ENCODE measurements around the gene RNF168. TPM values are rescaled to one million over a fixed set of nuclear protein-coding genes. Genes with fewer than 3 reads are reported as not detected.

The RNF168 gene
- polyA plus RNA-seq, 4 donors = 13.6 to 18.1 (median 16.0) TPM

Other genes with a start within 250 kb of the RNF168 start
- 10 to 100 TPM; 34.6 to 47.4 (median 41.2) TPM for gene PCYT1A, start 216.0 kb downstream of the RNF168 start, polyA plus RNA-seq (ENCODE audit: insufficient read length in 4 of 4)
- 10 to 100 TPM; 34.6 to 44.8 (median 37.5) TPM for gene DYNLT2B, start 185.5 kb downstream of the RNF168 start, polyA plus RNA-seq (ENCODE audit: insufficient read length in 4 of 4)
- under 1 TPM; 0.17 to 0.44 (median 0.28) TPM for gene TM4SF19, start 165.4 kb downstream of the RNF168 start, polyA plus RNA-seq (ENCODE audit: insufficient read length in 4 of 4)
- gene UBXN7, start 71.3 kb downstream of the RNF168 start, polyA plus RNA-seq (ENCODE audit: insufficient read length in 4 of 4) = 10 to 100 TPM; 28.0 to 37.4 (median 33.9) TPM
- not detected for gene SMCO1, start 11.6 kb upstream of the RNF168 start, polyA plus RNA-seq (ENCODE audit: insufficient read length in 4 of 4)
- gene WDR53, start 64.8 kb upstream of the RNF168 start, polyA plus RNA-seq (ENCODE audit: insufficient read length in 4 of 4) = 10 to 100 TPM; 15.1 to 19.2 (median 18.0) TPM
- gene FBXO45, start 64.9 kb upstream of the RNF168 start, polyA plus RNA-seq (ENCODE audit: insufficient read length in 4 of 4) = 10 to 100 TPM; 13.7 to 17.2 (median 15.2) TPM
- gene NRROS, start 135.9 kb upstream of the RNF168 start, polyA plus RNA-seq (ENCODE audit: insufficient read length in 4 of 4) = 1 to 10 TPM; 2.4 to 4.2 (median 3.7) TPM
- gene CEP19, start 208.5 kb upstream of the RNF168 start, polyA plus RNA-seq (ENCODE audit: insufficient read length in 4 of 4) = 1 to 10 TPM; 5.0 to 5.8 (median 5.3) TPM
- gene PIGX, start 208.6 kb upstream of the RNF168 start, polyA plus RNA-seq (ENCODE audit: insufficient read length in 4 of 4) = 10 to 100 TPM; 27.3 to 33.3 (median 29.7) TPM
- gene PAK2, start 236.1 kb upstream of the RNF168 start, polyA plus RNA-seq (ENCODE audit: insufficient read length in 4 of 4) = 10 to 100 TPM; 70.4 to 84.0 (median 76.9) TPM

Data from left renal cortex interstitium (tissue), 4 donors.